ENCODE data around the gene ANKIB1.

- TF ChIP-seq, protein P1, sequence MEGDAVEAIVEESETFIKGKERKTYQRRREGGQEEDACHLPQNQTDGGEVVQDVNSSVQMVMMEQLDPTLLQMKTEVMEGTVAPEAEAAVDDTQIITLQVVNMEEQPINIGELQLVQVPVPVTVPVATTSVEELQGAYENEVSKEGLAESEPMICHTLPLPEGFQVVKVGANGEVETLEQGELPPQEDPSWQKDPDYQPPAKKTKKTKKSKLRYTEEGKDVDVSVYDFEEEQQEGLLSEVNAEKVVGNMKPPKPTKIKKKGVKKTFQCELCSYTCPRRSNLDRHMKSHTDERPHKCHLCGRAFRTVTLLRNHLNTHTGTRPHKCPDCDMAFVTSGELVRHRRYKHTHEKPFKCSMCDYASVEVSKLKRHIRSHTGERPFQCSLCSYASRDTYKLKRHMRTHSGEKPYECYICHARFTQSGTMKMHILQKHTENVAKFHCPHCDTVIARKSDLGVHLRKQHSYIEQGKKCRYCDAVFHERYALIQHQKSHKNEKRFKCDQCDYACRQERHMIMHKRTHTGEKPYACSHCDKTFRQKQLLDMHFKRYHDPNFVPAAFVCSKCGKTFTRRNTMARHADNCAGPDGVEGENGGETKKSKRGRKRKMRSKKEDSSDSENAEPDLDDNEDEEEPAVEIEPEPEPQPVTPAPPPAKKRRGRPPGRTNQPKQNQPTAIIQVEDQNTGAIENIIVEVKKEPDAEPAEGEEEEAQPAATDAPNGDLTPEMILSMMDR (conservative IDR thresholded peaks at IDR 0.05 in 1 of 2, IDR thresholded peaks at IDR 0.05 in 1 of 2; ENCODE audit: low read depth in 1 of 2, low read length in 2 of 2): no peak
- no peak for TF ChIP-seq EZH2 (IDR thresholded peaks at IDR 0.05; ENCODE audit: low read length, missing control alignments)
Observed at GRCh38 chr7:92375013-92375412, 129.2 kb downstream of the ANKIB1 start.
